ENCODE data around the gene CHST11. TPM values are rescaled to one million over a fixed set of nuclear protein-coding genes. Genes with fewer than 3 reads are reported as not detected.

Gene CHST11
- total and polyA plus RNA-seq, 10 donors = 5.2 to 65.1 (median 48.4) TPM

GRCh38 chr12:104510145-104510872 lies 53.6 kb downstream of the CHST11 start:
- 38 to 64% (median 47%) methylated on average over 2 of the region's 2 CpGs for WGBS, 5 donors
- intact Hi-C loops (cut with DNase I; ENCODE audit: low total_unique reads) = no loop called here
- H3K36me3 ChIP-seq = no peaks in the 10 kb centered on the region
- TF ChIP-seq POLR2A (IDR thresholded peaks at IDR 0.05) (no peak), CTCF (IDR thresholded peaks at IDR 0.05 in 8 of 11, conservative IDR thresholded peaks at IDR 0.05 in 3 of 11) (no peak), POLR2AphosphoS5 (IDR thresholded peaks at IDR 0.05) (no peak)
- H3K9me3 ChIP-seq = no peaks in the 10 kb centered on the region
- no peak overlapping the region for H3K4me3 ChIP-seq
- H3K4me1 ChIP-seq = peaks cover 10 to 86% (median 49%) of the 10 kb centered on the region in 6 donors
- no peak overlapping the region for H3K27ac ChIP-seq
- H3K27me3 ChIP-seq (replicated peaks in 1 of 7) = no peaks in the 10 kb centered on the region
- DNase-seq = no peak

GRCh38 chr12:104510873-104511440 lies 54.2 kb downstream of the CHST11 start:
- Histone ChIP-seq H3K4me1 (peaks cover 6 to 86% (median 45%) of the 10 kb centered on the region in 6 donors), H3K27me3 (replicated peaks in 1 of 7) (no peaks in the 10 kb centered on the region), H3K4me3 (no peak overlapping the region), H3K27ac (no peak overlapping the region), H3K9me3 (no peaks in the 10 kb centered on the region), H3K36me3 (no peaks in the 10 kb centered on the region)
- WGBS, 5 donors = 33 to 55% (median 49%) methylated on average over 2 of the region's 2 CpGs
- no peak for DNase-seq
- intact Hi-C loops (cut with DNase I; ENCODE audit: low total_unique reads) = no loop called here
- TF ChIP-seq POLR2A (IDR thresholded peaks at IDR 0.05) (no peak), POLR2AphosphoS5 (IDR thresholded peaks at IDR 0.05) (no peak), CTCF (IDR thresholded peaks at IDR 0.05 in 8 of 11, conservative IDR thresholded peaks at IDR 0.05 in 3 of 11) (no peak)

GRCh38 chr12:104513681-104514080 lies 56.9 kb downstream of the CHST11 start:
- WGBS, 5 donors = 84 to 96% (median 90%) methylated on average over 6 of the region's 6 CpGs
- H3K4me1 ChIP-seq = peaks cover 6 to 86% (median 39%) of the 10 kb centered on the region in 6 donors
- intact Hi-C loops (cut with DNase I; ENCODE audit: low total_unique reads) = loop anchor here (2.0 kb wide), 1 partner anchor 57 kb away; the partner anchor contains the start of gene CHST11
- no peaks in the 10 kb centered on the region for H3K27me3 ChIP-seq (replicated peaks in 1 of 7)
- no peak overlapping the region for H3K27ac ChIP-seq
- H3K9me3 ChIP-seq = no peaks in the 10 kb centered on the region
- TF ChIP-seq POLR2A (IDR thresholded peaks at IDR 0.05) = no peak
- no peak for TF ChIP-seq POLR2AphosphoS5 (IDR thresholded peaks at IDR 0.05)
- no peak for TF ChIP-seq CTCF (IDR thresholded peaks at IDR 0.05 in 8 of 11, conservative IDR thresholded peaks at IDR 0.05 in 3 of 11)
- H3K4me3 ChIP-seq = no peak overlapping the region
- DNase-seq = no peak
- H3K36me3 ChIP-seq = no peaks in the 10 kb centered on the region

GRCh38 chr12:104514092-104514810 lies 57.5 kb downstream of the CHST11 start:
- Histone ChIP-seq H3K4me1 (peaks cover 10 to 86% (median 45%) of the 10 kb centered on the region in 6 donors), H3K27me3 (replicated peaks in 1 of 7) (no peaks in the 10 kb centered on the region), H3K4me3 (no peak overlapping the region), H3K27ac (no peak overlapping the region), H3K36me3 (no peaks in the 10 kb centered on the region), H3K9me3 (no peaks in the 10 kb centered on the region)
- intact Hi-C loops (cut with DNase I; ENCODE audit: low total_unique reads) = no loop called here
- WGBS, 5 donors = 86 to 90% (median 89%) methylated on average over 9 of the region's 9 CpGs
- TF ChIP-seq POLR2AphosphoS5 (IDR thresholded peaks at IDR 0.05) (no peak), CTCF (IDR thresholded peaks at IDR 0.05 in 8 of 11, conservative IDR thresholded peaks at IDR 0.05 in 3 of 11) (no peak), POLR2A (IDR thresholded peaks at IDR 0.05) (no peak)
- no peak for DNase-seq

Data from spleen (tissue), 11 donors.